GM12878 (cell line): ENCODE measurements around the gene ZNF709. TPM values are rescaled to one million over a fixed set of nuclear protein-coding genes. Genes with fewer than 3 reads are reported as not detected.

ENCODE experiments used
- ATAC-seq: fragments of 200-7000 bp; cut with Tn5 transposase; 3 replicates; pipeline ENCODE4 v1.9.1; 2020; ENCODE audit warnings: mild to moderate bottlenecking, moderate library complexity
- BruUV-seq: library from RNA; stranded (reverse); fragments of 400-500 nt; replicated peaks from 2 replicates; lab custom pipeline; 2021; lab: Mats Ljungman, UMichigan
- CTCF ChIA-PET: fragments of 300-600 bp; sonication (Branson Sonifier 250); formaldehyde crosslinking; extraction: SDS; loops from one replicate; lab custom pipeline; 2021; ENCODE audit warnings: inconsistent platforms; lab: Yijun Ruan, JAX
- POLR2A ChIA-PET: fragments of 350-600 bp; formaldehyde crosslinking; extraction: SDS; loops from one replicate; lab custom pipeline; 2021; ENCODE audit warnings: inconsistent platforms; lab: Charles Lee
- RAD21 ChIA-PET: fragments of 300-600 bp; sonication (Branson Sonifier 250); formaldehyde crosslinking; loops from one replicate; lab custom pipeline; 2023; ENCODE audit warnings: antibody characterized with exemption; ENCODE audit not compliant: unreplicated experiment; lab: Charles Lee
- SMC1A ChIA-PET: fragments of 300-600 bp; sonication (Branson Sonifier 250); formaldehyde crosslinking; loops from one replicate; lab custom pipeline; 2023; ENCODE audit not compliant: unreplicated experiment, uncharacterized antibody; lab: Charles Lee
- DNase-seq: peaks from one replicate; pipeline ENCODE4 v3.0.0-alpha.2; 2011; ENCODE audit warnings: low read depth, low spot score
- FAIRE-seq: peaks from 3 replicates; lab custom pipeline; 2011; peaks lifted over from hg19 to GRCh38; lab: Jason Lieb, UNC
- H2AFZ ChIP-seq: 2 replicates; pipeline ENCODE4 v1.6.0; 2011; ENCODE audit warnings: low read depth, low read length, control low read depth; ENCODE audit not compliant: control insufficient read depth
- H3K27ac ChIP-seq: 2 replicates; pipeline ENCODE4 v1.5.1; 2011; ENCODE audit warnings: control low read depth; ENCODE audit not compliant: control insufficient read depth, insufficient read depth
- H3K27me3 ChIP-seq, 2 experiments: replicated peaks in 1 of 2; 2 replicates each; pipeline versions ENCODE4 v1.6.0 to v1.6.1; 2011; ENCODE audit warnings: low read length in 1 of 2; ENCODE audit not compliant: control insufficient read depth in 2 of 2, insufficient read depth in 2 of 2
- H3K36me3 ChIP-seq, 2 experiments: 2 replicates each; pipeline ENCODE4 v1.5.1; 2011; ENCODE audit warnings: low read length in 1 of 2; ENCODE audit not compliant: control insufficient read depth in 2 of 2, insufficient read depth in 2 of 2
- H3K4me1 ChIP-seq: 2 replicates; pipeline ENCODE4 v1.6.1; 2011; ENCODE audit warnings: mild to moderate bottlenecking, low read length, moderate library complexity, mixed read lengths; ENCODE audit not compliant: control insufficient read depth, insufficient read depth
- H3K4me2 ChIP-seq: 2 replicates; pipeline ENCODE4 v1.6.0; 2011; ENCODE audit warnings: control low read depth; ENCODE audit not compliant: control insufficient read depth, insufficient read depth
- H3K4me3 ChIP-seq: fragments of 200-600 bp; sonication (generic); 2 replicates; pipeline ENCODE4 v1.5.1; 2016
- H3K79me2 ChIP-seq: 2 replicates; pipeline ENCODE4 v1.6.0; 2011; ENCODE audit warnings: low read length; ENCODE audit not compliant: control insufficient read depth, insufficient read depth
- H3K9ac ChIP-seq: 2 replicates; pipeline ENCODE4 v1.8.0; 2011; ENCODE audit warnings: low read length, control low read depth, mixed read lengths; ENCODE audit not compliant: control insufficient read depth, insufficient read depth
- H3K9me3 ChIP-seq: replicated peaks from 3 replicates; pipeline ENCODE4 v1.5.1; 2011; ENCODE audit warnings: mild to moderate bottlenecking, low read length; ENCODE audit not compliant: control insufficient read depth, insufficient read depth
- H4K20me1 ChIP-seq: 2 replicates; pipeline ENCODE4 v1.6.0; 2011; ENCODE audit not compliant: control insufficient read depth, insufficient read depth
- ATF7 ChIP-seq: fragments of 450-650 bp; IDR thresholded peaks from 2 replicates; pipeline ENCODE4 v1.6.1; 2016; ENCODE audit warnings: low read depth, mild to moderate bottlenecking
- BRCA1 ChIP-seq: IDR thresholded peaks from 2 replicates; pipeline ENCODE4 v1.6.1; 2011; ENCODE audit warnings: low read depth, low read length, improper control_type of control experiment
- CEBPB ChIP-seq, 2 experiments: fragments of 150-350 bp in 1 of 2; IDR thresholded peaks; 2 replicates each; pipeline ENCODE4 v1.6.1; 2012 to 2014; ENCODE audit warnings: low read depth in 2 of 2, low read length in 2 of 2, borderline replicate concordance in 1 of 2, inconsistent platforms in 1 of 2
- EED ChIP-seq: sonication (generic); IDR thresholded peaks from 2 replicates; pipeline ENCODE4 v1.6.1; 2016; ENCODE audit warnings: antibody characterized with exemption, low read depth
- HCFC1 ChIP-seq: fragments of 150-350 bp; IDR thresholded peaks from 2 replicates; pipeline ENCODE4 v1.6.1; 2014; ENCODE audit warnings: low read length
- NFIC ChIP-seq: IDR thresholded peaks from 2 replicates; pipeline ENCODE4 v1.6.1; 2012; ENCODE audit warnings: low read depth, mild to moderate bottlenecking, inconsistent platforms, low read length, moderate library complexity
- SPI1 ChIP-seq: IDR thresholded peaks from 2 replicates; pipeline ENCODE4 v1.6.1; 2011; ENCODE audit warnings: low read depth, mild to moderate bottlenecking, low read length, moderate library complexity, borderline replicate concordance; ENCODE audit not compliant: insufficient read depth
- YY1 ChIP-seq: IDR thresholded peaks from 2 replicates; pipeline ENCODE4 v1.6.1; 2011; ENCODE audit warnings: low read depth, mild to moderate bottlenecking, low read length
- ZBED1 ChIP-seq: IDR thresholded peaks from 2 replicates; pipeline ENCODE4 v1.6.1; 2016; ENCODE audit warnings: borderline replicate concordance
- ZNF274 ChIP-seq: IDR thresholded peaks from one replicate; pipeline ENCODE4 v1.8.0; 2011; ENCODE audit not compliant: insufficient read length, insufficient read depth
- WGBS: methylation state at CpG from one replicate; pipeline ENCODE4 v1.1.6; 2016; ENCODE audit warnings: low lambda C conversion rate; ENCODE audit not compliant: insufficient replicate concordance, insufficient coverage; ENCODE audit errors: missing lambda C conversion rate; 5-methylcytosine and 5-hydroxymethylcytosine counted together
- in situ Hi-C: fragments of 300-500 bp; cut with MboI; formaldehyde crosslinking; loops from 9 replicates; pipeline ENCODE4 v1.14.3; 2018; ENCODE audit warnings: mixed read lengths
- intact Hi-C: fragments of 100-400 bp; cut with micrococcal nuclease; formaldehyde crosslinking; loops from one replicate; pipeline ENCODE4 v1.14.2; 2022; ENCODE audit not compliant: unreplicated experiment
- polyA plus RNA-seq, 11 experiments: library from polyadenylated mRNA; depleted of rRNA in 4 of 11; unstranded in 6 of 11; stranded (reverse) in 5 of 11; fragments of >200 nt; fragmentation: Nextera tagmentation in 4 of 11; fragmentation: Illumina TruSeq in 1 of 11; extraction: Ambion mirVana in 4 of 11; extraction: Trizol in 1 of 11; gene quantifications; 1 replicate in 1 of 11; 2 replicates in 10 of 11; pipeline versions ENCODE4 v1.2.1 to v1.2.3, GENCODE V29; 2011 to 2016; ENCODE audit warnings: inconsistent platforms in 2 of 11, missing spikeins in 2 of 11, low read depth in 1 of 11
- total RNA-seq, 4 experiments: library from RNA; depleted of rRNA in 3 of 4; stranded (reverse); fragments of >200 nt in 3 of 4; fragmentation: Illumina TruSeq in 1 of 4; extraction: Trizol in 1 of 4; gene quantifications; 2 replicates each; pipeline versions ENCODE4 v1.2.1 to v1.2.3, GENCODE V29; 2013 to 2021
- TF ChIP-seq, protein P1 (sequence below): IDR thresholded peaks from 2 replicates; pipeline ENCODE4 v1.6.1; 2011; ENCODE audit warnings: low read depth, low read length, improper control_type of control experiment, borderline replicate concordance
- TF ChIP-seq, protein P2 (sequence below): IDR thresholded peaks from 2 replicates; pipeline ENCODE4 v1.6.1; 2012; ENCODE audit warnings: improper control_type of control experiment, low read depth, low read length; ENCODE audit not compliant: insufficient replicate concordance

Gene ZNF709
- total and polyA plus RNA-seq, 10 of the 15 experiments (the other 5 are each of a cell fraction or from before 2014, with no cell fraction given), result 0.27 to 2.5 (median 1.5) TPM

DNA sequence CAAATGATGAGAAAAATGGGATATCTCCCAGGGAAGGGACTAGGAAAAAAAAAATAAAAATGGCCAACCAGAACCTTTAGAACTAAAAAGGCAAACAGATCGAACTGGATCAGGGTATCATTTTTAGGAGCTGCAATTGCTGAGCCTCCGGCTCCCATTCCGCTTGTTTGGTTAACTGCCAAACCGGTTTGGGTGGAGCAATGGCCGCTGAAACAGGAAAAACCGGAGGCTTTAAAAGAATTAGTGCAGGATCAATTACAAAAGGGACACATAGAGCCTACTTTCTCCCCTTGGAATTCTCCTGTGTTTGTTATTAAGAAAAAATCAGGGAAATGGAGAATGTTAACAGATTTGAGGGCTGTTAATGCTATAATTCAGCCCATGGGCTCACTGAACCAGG, 31.1 kb downstream of the ZNF709 start:
- Histone ChIP-seq H3K4me2 (no peak overlapping the region), H3K4me3 (no peak overlapping the region), H3K36me3 (no peaks in the 10 kb centered on the region), H2AFZ (no peak overlapping the region), H3K9me3 (peaks cover 12% of the 10 kb centered on the region), H3K27ac (no peak overlapping the region), H3K27me3 (no peaks in the 10 kb centered on the region), H3K79me2 (no peaks in the 10 kb centered on the region), H4K20me1 (no peaks in the 10 kb centered on the region), H3K9ac (no peak overlapping the region), H3K4me1 (no peaks in the 10 kb centered on the region)
- SMC1A ChIA-PET, result no interaction called here
- WGBS, result 71% methylated on average over 6 of the region's 6 CpGs
- intact Hi-C loops, result no loop called here
- POLR2A ChIA-PET, result no interaction called here
- CTCF ChIA-PET, result interaction anchor here (0.6 kb wide), 1 partner anchor 204 kb away, joined by 4 read pairs; no protein-coding TSS in a partner anchor
- no peak for DNase-seq
- no TSS peak for BruUV-seq
- no peak for ATAC-seq
- in situ Hi-C loops, result no loop called here
- RAD21 ChIA-PET, result no interaction called here
- TF ChIP-seq SPI1, result no peak
- TF ChIP-seq YY1, result no peak
- TF ChIP-seq, protein P1, sequence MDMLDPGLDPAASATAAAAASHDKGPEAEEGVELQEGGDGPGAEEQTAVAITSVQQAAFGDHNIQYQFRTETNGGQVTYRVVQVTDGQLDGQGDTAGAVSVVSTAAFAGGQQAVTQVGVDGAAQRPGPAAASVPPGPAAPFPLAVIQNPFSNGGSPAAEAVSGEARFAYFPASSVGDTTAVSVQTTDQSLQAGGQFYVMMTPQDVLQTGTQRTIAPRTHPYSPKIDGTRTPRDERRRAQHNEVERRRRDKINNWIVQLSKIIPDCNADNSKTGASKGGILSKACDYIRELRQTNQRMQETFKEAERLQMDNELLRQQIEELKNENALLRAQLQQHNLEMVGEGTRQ, result no peak
- TF ChIP-seq BRCA1, result no peak
- TF ChIP-seq CEBPB (IDR thresholded peaks at IDR 0.05; ENCODE audit: borderline replicate concordance in 1 of 2, low read depth in 2 of 2, low read length in 2 of 2), result no peak
- TF ChIP-seq ATF7, result no peak
- no peak for TF ChIP-seq ZBED1
- no peak for TF ChIP-seq HCFC1
- TF ChIP-seq, protein P2, sequence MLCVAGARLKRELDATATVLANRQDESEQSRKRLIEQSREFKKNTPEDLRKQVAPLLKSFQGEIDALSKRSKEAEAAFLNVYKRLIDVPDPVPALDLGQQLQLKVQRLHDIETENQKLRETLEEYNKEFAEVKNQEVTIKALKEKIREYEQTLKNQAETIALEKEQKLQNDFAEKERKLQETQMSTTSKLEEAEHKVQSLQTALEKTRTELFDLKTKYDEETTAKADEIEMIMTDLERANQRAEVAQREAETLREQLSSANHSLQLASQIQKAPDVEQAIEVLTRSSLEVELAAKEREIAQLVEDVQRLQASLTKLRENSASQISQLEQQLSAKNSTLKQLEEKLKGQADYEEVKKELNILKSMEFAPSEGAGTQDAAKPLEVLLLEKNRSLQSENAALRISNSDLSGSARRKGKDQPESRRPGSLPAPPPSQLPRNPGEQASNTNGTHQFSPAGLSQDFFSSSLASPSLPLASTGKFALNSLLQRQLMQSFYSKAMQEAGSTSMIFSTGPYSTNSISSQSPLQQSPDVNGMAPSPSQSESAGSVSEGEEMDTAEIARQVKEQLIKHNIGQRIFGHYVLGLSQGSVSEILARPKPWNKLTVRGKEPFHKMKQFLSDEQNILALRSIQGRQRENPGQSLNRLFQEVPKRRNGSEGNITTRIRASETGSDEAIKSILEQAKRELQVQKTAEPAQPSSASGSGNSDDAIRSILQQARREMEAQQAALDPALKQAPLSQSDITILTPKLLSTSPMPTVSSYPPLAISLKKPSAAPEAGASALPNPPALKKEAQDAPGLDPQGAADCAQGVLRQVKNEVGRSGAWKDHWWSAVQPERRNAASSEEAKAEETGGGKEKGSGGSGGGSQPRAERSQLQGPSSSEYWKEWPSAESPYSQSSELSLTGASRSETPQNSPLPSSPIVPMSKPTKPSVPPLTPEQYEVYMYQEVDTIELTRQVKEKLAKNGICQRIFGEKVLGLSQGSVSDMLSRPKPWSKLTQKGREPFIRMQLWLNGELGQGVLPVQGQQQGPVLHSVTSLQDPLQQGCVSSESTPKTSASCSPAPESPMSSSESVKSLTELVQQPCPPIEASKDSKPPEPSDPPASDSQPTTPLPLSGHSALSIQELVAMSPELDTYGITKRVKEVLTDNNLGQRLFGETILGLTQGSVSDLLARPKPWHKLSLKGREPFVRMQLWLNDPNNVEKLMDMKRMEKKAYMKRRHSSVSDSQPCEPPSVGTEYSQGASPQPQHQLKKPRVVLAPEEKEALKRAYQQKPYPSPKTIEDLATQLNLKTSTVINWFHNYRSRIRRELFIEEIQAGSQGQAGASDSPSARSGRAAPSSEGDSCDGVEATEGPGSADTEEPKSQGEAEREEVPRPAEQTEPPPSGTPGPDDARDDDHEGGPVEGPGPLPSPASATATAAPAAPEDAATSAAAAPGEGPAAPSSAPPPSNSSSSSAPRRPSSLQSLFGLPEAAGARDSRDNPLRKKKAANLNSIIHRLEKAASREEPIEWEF, result no peak
- no peak for TF ChIP-seq EED
- no peak for TF ChIP-seq NFIC
- TF ChIP-seq ZNF274, result no peak
- no peak for FAIRE-seq
